MM.1S (cell line): Measurements from ENCODE around the gene NDUFA11.
"Not testable (repeated sequence)": the region's sequence is repeated elsewhere in the genome, so short reads cannot be mapped to it uniquely, and the experiment has no call there.

ENCODE experiments used
- DNase-seq: peaks from one replicate; pipeline ENCODE4 v3.0.0-alpha.2; 2015
- H2AFZ ChIP-seq: fragments of 300-600 bp; sonication (generic); 2 replicates; pipeline ENCODE4 v1.6.0; 2016; ENCODE audit warnings: antibody characterized with exemption, low read length
- H3F3A ChIP-seq: fragments of 300-600 bp; sonication (generic); 2 replicates; pipeline ENCODE4 v1.6.1; 2016; ENCODE audit warnings: mild to moderate bottlenecking, antibody characterized with exemption, low read length, moderate library complexity, mixed read lengths; ENCODE audit not compliant: insufficient read depth
- H3K27ac ChIP-seq: fragments of 300-600 bp; sonication (generic); 2 replicates; pipeline ENCODE4 v1.5.1; 2016; ENCODE audit warnings: mild to moderate bottlenecking, low read length
- H3K27me3 ChIP-seq: fragments of 300-600 bp; sonication (generic); replicated peaks from 2 replicates; pipeline ENCODE4 v1.6.0; 2016; ENCODE audit warnings: low read length; ENCODE audit not compliant: insufficient read depth
- H3K36me3 ChIP-seq: fragments of 300-600 bp; sonication (generic); replicated peaks from 2 replicates; pipeline ENCODE4 v1.6.1; 2016; ENCODE audit warnings: mild to moderate bottlenecking, low read length, mixed read lengths; ENCODE audit not compliant: insufficient read depth
- H3K4me1 ChIP-seq: fragments of 300-600 bp; sonication (generic); 2 replicates; pipeline ENCODE4 v1.6.1; 2016; ENCODE audit warnings: low read length, mixed read lengths
- H3K4me2 ChIP-seq: fragments of 300-600 bp; sonication (generic); 2 replicates; pipeline ENCODE4 v1.6.0; 2016; ENCODE audit warnings: low read depth, low read length
- H3K4me3 ChIP-seq: fragments of 300-600 bp; sonication (generic); 2 replicates; pipeline ENCODE4 v1.5.1; 2016; ENCODE audit warnings: low read length, mixed read lengths
- H3K79me2 ChIP-seq: fragments of 300-600 bp; sonication (generic); 2 replicates; pipeline ENCODE4 v1.6.1; 2016; ENCODE audit warnings: mixed run types, low read length, mixed read lengths
- H3K9ac ChIP-seq: fragments of 300-600 bp; sonication (generic); 2 replicates; pipeline ENCODE4 v1.6.1; 2016; ENCODE audit warnings: low read length, mixed read lengths
- H3K9me2 ChIP-seq: fragments of 300-600 bp; sonication (generic); replicated peaks from 2 replicates; pipeline ENCODE4 v1.6.1; 2016; ENCODE audit warnings: mild to moderate bottlenecking, low read length, mixed read lengths; ENCODE audit not compliant: insufficient read depth
- H3K9me3 ChIP-seq: fragments of 300-600 bp; sonication (generic); replicated peaks from 2 replicates; pipeline ENCODE4 v1.6.1; 2016; ENCODE audit warnings: mild to moderate bottlenecking, low read length, mixed read lengths; ENCODE audit not compliant: insufficient read depth
- H4K20me1 ChIP-seq: fragments of 300-600 bp; sonication (generic); 2 replicates; pipeline ENCODE4 v1.6.1; 2016; ENCODE audit warnings: mild to moderate bottlenecking, low read length, moderate library complexity, mixed read lengths; ENCODE audit not compliant: insufficient read depth
- EZH2 ChIP-seq: fragments of 300-600 bp; sonication (generic); optimal IDR thresholded peaks from 2 replicates; pipeline ENCODE3; 2017; ENCODE audit warnings: low read depth, mild to moderate bottlenecking, antibody characterized with exemption, low read length, mixed read lengths
- EZH2phosphoT487 ChIP-seq: fragments of 300-600 bp; sonication (generic); IDR thresholded peaks from 2 replicates; pipeline ENCODE4 v1.6.1; 2018; ENCODE audit warnings: antibody characterized with exemption, low read length
- TF ChIP-seq, protein P1 (sequence below): fragments of 300-600 bp; sonication (generic); IDR thresholded peaks from 2 replicates; pipeline ENCODE4 v1.5.1; 2016; ENCODE audit warnings: antibody characterized with exemption, low read length, mixed read lengths

Gene NDUFA11

GRCh38 chr19:5863030-5863665, 40.4 kb downstream of the NDUFA11 start:
- no peaks in the 10 kb centered on the region for H4K20me1 ChIP-seq
- H3K4me3 ChIP-seq = no peak overlapping the region
- H3F3A ChIP-seq = no peaks in the 10 kb centered on the region
- H3K27me3 ChIP-seq = peaks cover 91% of the 10 kb centered on the region
- no peak overlapping the region for H3K9ac ChIP-seq
- H3K4me1 ChIP-seq = no peaks in the 10 kb centered on the region
- no peaks in the 10 kb centered on the region for H3K9me2 ChIP-seq
- no peaks in the 10 kb centered on the region for H3K79me2 ChIP-seq
- H3K9me3 ChIP-seq = no peaks in the 10 kb centered on the region
- TF ChIP-seq EZH2 (no peak), EZH2phosphoT487 (no peak)
- TF ChIP-seq, protein P1, sequence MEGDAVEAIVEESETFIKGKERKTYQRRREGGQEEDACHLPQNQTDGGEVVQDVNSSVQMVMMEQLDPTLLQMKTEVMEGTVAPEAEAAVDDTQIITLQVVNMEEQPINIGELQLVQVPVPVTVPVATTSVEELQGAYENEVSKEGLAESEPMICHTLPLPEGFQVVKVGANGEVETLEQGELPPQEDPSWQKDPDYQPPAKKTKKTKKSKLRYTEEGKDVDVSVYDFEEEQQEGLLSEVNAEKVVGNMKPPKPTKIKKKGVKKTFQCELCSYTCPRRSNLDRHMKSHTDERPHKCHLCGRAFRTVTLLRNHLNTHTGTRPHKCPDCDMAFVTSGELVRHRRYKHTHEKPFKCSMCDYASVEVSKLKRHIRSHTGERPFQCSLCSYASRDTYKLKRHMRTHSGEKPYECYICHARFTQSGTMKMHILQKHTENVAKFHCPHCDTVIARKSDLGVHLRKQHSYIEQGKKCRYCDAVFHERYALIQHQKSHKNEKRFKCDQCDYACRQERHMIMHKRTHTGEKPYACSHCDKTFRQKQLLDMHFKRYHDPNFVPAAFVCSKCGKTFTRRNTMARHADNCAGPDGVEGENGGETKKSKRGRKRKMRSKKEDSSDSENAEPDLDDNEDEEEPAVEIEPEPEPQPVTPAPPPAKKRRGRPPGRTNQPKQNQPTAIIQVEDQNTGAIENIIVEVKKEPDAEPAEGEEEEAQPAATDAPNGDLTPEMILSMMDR = no peak
- no peak overlapping the region for H2AFZ ChIP-seq
- no peaks in the 10 kb centered on the region for H3K36me3 ChIP-seq
- no peak overlapping the region for H3K4me2 ChIP-seq
- no peak overlapping the region for H3K27ac ChIP-seq
- no peak for DNase-seq

GRCh38 chr19:5857203-5858081, 46.1 kb downstream of the NDUFA11 start:
- Histone ChIP-seq H3K9me3 (no peaks in the 10 kb centered on the region), H3K4me2 (no peak overlapping the region), H3K4me1 (no peaks in the 10 kb centered on the region), H4K20me1 (no peaks in the 10 kb centered on the region), H3K9me2 (no peaks in the 10 kb centered on the region), H3K79me2 (no peaks in the 10 kb centered on the region), H3K36me3 (no peaks in the 10 kb centered on the region), H3K27me3 (peaks cover 98% of the 10 kb centered on the region), H3K4me3 (no peak overlapping the region), H2AFZ (no peak overlapping the region), H3K9ac (no peak overlapping the region), H3K27ac (no peak overlapping the region), H3F3A (no peaks in the 10 kb centered on the region)
- no peak for DNase-seq
- TF ChIP-seq, protein P1 = no peak
- no peak for TF ChIP-seq EZH2
- no peak for TF ChIP-seq EZH2phosphoT487

DNA sequence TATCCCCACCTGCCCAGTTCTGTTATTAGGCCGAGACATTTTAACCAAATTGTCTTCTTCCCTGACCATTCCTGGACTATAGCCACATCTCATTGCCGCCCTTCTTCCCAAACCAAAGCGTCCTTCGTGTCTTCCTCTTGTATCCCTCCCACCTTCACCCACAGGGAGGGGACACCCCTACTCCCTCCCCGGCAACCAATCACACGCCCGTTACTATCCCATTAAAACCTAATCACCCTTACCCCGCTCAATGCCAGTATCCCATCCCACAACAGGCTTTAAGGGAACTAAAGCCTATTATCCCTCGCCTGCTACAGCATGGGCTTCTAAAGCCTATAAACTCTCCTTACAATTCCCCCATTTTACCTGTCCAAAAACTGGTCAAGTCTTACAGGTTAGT, 48.4 kb downstream of the NDUFA11 start:
- not testable (repeated sequence) for H3K27ac ChIP-seq, H3F3A ChIP-seq, H2AFZ ChIP-seq, H3K79me2 ChIP-seq, H3K9me2 ChIP-seq, H3K9ac ChIP-seq, H3K36me3 ChIP-seq, H3K4me1 ChIP-seq, H3K4me2 ChIP-seq, DNase-seq, H3K4me3 ChIP-seq, H3K9me3 ChIP-seq, H4K20me1 ChIP-seq
- H3K27me3 ChIP-seq = peaks cover 97% of the 10 kb centered on the region

GRCh38 chr19:5854121-5854520, 49.5 kb downstream of the NDUFA11 start:
- H2AFZ ChIP-seq, H3K27ac ChIP-seq, DNase-seq, H3K9me3 ChIP-seq, H3K9me2 ChIP-seq, H3K79me2 ChIP-seq, H3F3A ChIP-seq, H3K9ac ChIP-seq, H3K4me2 ChIP-seq, H3K4me1 ChIP-seq, H3K4me3 ChIP-seq, H3K36me3 ChIP-seq, H4K20me1 ChIP-seq: not testable (repeated sequence)
- peaks cover 97% of the 10 kb centered on the region for H3K27me3 ChIP-seq
